Neural progenitor cell (in vitro differentiated cells): ENCODE results near the gene RAB11FIP3.

Experiments used
- CTCF ChIP-seq: fragments of 200-600 bp; sonication (generic); IDR thresholded peaks from 2 replicates; pipeline ENCODE4 v1.5.1; 2017; ENCODE audit warnings: antibody characterized with exemption, mild to moderate bottlenecking
- EZH2phosphoT487 ChIP-seq: fragments of 200-600 bp; sonication (generic); IDR thresholded peaks from 2 replicates; pipeline ENCODE4 v1.6.1; 2017; ENCODE audit warnings: antibody characterized with exemption

DNA sequence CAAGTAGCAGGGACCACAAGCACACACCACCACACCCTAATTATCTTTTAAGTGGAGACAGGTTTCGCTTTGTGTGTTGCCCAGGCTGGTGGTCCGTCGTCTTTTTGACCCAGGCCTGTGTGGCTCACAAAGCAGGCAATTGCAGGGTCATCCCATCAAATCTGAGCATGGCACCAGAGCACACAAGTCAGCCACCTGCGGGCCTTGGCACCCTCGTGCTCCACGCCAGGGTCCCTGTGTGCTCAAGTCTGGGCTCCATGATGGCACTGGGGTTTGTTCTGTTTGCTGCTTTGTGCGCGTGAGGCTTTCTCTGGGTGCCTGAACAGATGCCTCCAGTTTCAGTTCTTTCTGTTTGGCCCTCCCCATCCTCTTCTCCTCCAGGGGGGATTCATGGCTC is 99.7 kb downstream of the RAB11FIP3 start:
- TF ChIP-seq CTCF (no peak), EZH2phosphoT487 (no peak)
